HAP-1 (cell line): ENCODE measurements around the gene WWOX.

Source experiments
- DNase-seq, 2 experiments: peaks; one replicate each; pipeline ENCODE4 v3.0.0-alpha.2; 2016 to 2020; ENCODE audit warnings: low spot score in 2 of 2
- H3K27me3 ChIP-seq: fragments of 250-450 bp; sonication (Bioruptor Pico); 2 replicates; pipeline ENCODE4 v1.5.1; 2020; ENCODE audit warnings: low read depth, mild to moderate bottlenecking, moderate library complexity
- H3K36me3 ChIP-seq: fragments of 250-450 bp; sonication (Bioruptor Pico); replicated peaks from 2 replicates; pipeline ENCODE4 v1.5.1; 2020; ENCODE audit warnings: mild to moderate bottlenecking
- H3K4me1 ChIP-seq: fragments of 250-450 bp; sonication (Bioruptor Pico); 2 replicates; pipeline ENCODE4 v1.5.1; 2020; ENCODE audit warnings: mild to moderate bottlenecking
- H3K4me3 ChIP-seq: fragments of 250-450 bp; sonication (Bioruptor Pico); 2 replicates; pipeline ENCODE4 v1.5.1; 2020; ENCODE audit warnings: mild to moderate bottlenecking, moderate library complexity
- H3K9me3 ChIP-seq: fragments of 250-450 bp; sonication (Bioruptor Pico); 2 replicates; pipeline ENCODE4 v1.5.1; 2020; ENCODE audit warnings: mild to moderate bottlenecking, moderate library complexity
- in situ Hi-C: fragments of 300-500 bp; cut with MboI; formaldehyde crosslinking; loops from 3 replicates; pipeline ENCODE4 v1.14.3; 2020; ENCODE audit warnings: low sequenced_read_pairs, inconsistent platforms, mixed read lengths

Gene WWOX

GRCh38 chr16:78609402-78610274 is 510.2 kb downstream of the WWOX start:
- Histone ChIP-seq H3K9me3 (no peaks in the 10 kb centered on the region), H3K4me3 (no peak overlapping the region), H3K4me1 (no peaks in the 10 kb centered on the region), H3K27me3 (no peaks in the 10 kb centered on the region), H3K36me3 (no peaks in the 10 kb centered on the region)
- DNase-seq: no peak
- in situ Hi-C loops: no loop called here

- Histone ChIP-seq H3K4me3 (no peak overlapping the region), H3K36me3 (no peaks in the 10 kb centered on the region), H3K27me3 (no peaks in the 10 kb centered on the region), H3K9me3 (no peaks in the 10 kb centered on the region), H3K4me1 (no peaks in the 10 kb centered on the region)
- in situ Hi-C loops: no loop called here
- no peak for DNase-seq
These were observed 511.9 kb downstream of the WWOX start for GRCh38 chr16:78611318-78611717.

- H3K27me3 ChIP-seq: no peaks in the 10 kb centered on the region
- no peak for DNase-seq
- H3K4me3 ChIP-seq: no peak overlapping the region
- no peaks in the 10 kb centered on the region for H3K4me1 ChIP-seq
- in situ Hi-C loops: no loop called here
- no peaks in the 10 kb centered on the region for H3K36me3 ChIP-seq
- no peaks in the 10 kb centered on the region for H3K9me3 ChIP-seq
These were observed 520.4 kb downstream of the WWOX start for GRCh38 chr16:78619811-78620210.

DNA sequence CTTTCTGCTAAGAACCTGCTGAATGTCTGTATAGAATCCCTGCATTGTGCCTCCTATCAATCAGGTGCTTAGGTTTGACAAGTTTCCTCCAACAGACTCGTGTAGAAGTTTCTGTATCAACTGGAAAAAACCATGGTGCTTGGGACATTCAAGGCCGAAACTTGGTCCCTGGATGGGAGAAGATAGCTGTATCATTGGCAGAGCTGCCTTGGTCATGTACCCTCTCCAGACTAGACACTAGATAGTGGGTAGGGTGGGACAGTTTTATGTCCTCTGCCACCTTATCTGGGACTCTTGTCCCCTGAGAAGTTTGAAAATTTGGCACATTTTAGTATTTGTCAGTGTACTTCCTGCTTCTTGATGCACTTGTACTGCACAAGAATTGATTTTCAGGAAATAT is 520.8 kb downstream of the WWOX start:
- Histone ChIP-seq H3K4me1 (no peaks in the 10 kb centered on the region), H3K4me3 (no peak overlapping the region), H3K9me3 (no peaks in the 10 kb centered on the region), H3K36me3 (no peaks in the 10 kb centered on the region), H3K27me3 (no peaks in the 10 kb centered on the region)
- no peak for DNase-seq
- in situ Hi-C loops: no loop called here

GRCh38 chr16:78623796-78624195 is 524.3 kb downstream of the WWOX start:
- no peaks in the 10 kb centered on the region for H3K9me3 ChIP-seq
- H3K4me1 ChIP-seq: no peaks in the 10 kb centered on the region
- in situ Hi-C loops: no loop called here
- no peak for DNase-seq
- H3K27me3 ChIP-seq: no peaks in the 10 kb centered on the region
- no peaks in the 10 kb centered on the region for H3K36me3 ChIP-seq
- no peak overlapping the region for H3K4me3 ChIP-seq

DNA sequence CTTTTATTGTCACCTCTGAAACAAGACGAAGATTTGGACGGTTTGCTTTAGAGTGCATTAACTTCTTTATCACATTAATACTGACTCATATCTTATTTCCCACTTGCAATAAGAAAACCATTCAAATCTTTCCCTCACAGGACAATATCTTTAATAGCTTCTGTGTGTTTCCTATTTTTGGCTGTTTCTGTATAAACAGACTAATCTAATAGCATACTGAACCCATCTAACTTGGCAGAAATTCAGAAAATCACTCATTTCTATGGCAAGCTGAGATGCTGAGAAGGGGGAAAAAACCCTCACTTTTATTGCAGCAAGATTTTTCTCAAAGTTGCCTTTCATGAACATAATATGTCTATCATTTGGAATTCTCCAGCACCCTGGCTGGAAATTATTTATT is 524.9 kb downstream of the WWOX start:
- in situ Hi-C loops: no loop called here
- no peak for DNase-seq
- Histone ChIP-seq H3K9me3 (no peaks in the 10 kb centered on the region), H3K36me3 (no peaks in the 10 kb centered on the region), H3K4me1 (no peaks in the 10 kb centered on the region), H3K27me3 (no peaks in the 10 kb centered on the region), H3K4me3 (no peak overlapping the region)

- no peak for DNase-seq
- no peaks in the 10 kb centered on the region for H3K27me3 ChIP-seq
- H3K36me3 ChIP-seq: no peaks in the 10 kb centered on the region
- H3K4me3 ChIP-seq: no peak overlapping the region
- no peaks in the 10 kb centered on the region for H3K4me1 ChIP-seq
- in situ Hi-C loops: no loop called here
- H3K9me3 ChIP-seq: no peaks in the 10 kb centered on the region
These were observed 529.1 kb downstream of the WWOX start for GRCh38 chr16:78628461-78629045.

DNA sequence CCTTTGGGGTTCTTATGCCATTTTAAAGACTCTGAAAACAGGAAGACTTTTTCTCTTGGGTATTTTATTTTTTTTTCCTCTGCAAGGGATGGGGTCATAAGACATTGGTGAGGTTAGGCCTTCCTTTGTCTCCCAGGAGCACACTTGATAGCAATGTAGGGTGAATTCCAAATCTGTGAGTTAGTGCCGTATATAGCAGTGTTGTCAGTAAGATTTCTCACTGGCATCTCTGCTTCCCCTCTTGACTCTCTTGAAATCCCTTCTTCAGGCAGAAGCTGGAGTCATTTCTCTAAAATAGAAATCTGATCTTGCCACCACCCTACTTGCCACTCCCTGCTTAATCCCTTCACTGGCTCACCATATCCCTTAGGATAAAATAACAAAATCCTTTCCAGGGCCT is 529.7 kb downstream of the WWOX start:
- H3K4me1 ChIP-seq: no peaks in the 10 kb centered on the region

GRCh38 chr16:78630102-78630501 is 530.6 kb downstream of the WWOX start:
- Histone ChIP-seq H3K36me3 (no peaks in the 10 kb centered on the region), H3K27me3 (no peaks in the 10 kb centered on the region), H3K9me3 (no peaks in the 10 kb centered on the region), H3K4me3 (no peak overlapping the region), H3K4me1 (no peaks in the 10 kb centered on the region)
- in situ Hi-C loops: no loop called here
- no peak for DNase-seq

More for the DNA sequence above, 529.7 kb downstream of the WWOX start:
- H3K4me3 ChIP-seq: no peak overlapping the region
- no peaks in the 10 kb centered on the region for H3K36me3 ChIP-seq
- no peaks in the 10 kb centered on the region for H3K9me3 ChIP-seq
- in situ Hi-C loops: no loop called here
- H3K27me3 ChIP-seq: no peaks in the 10 kb centered on the region
- DNase-seq: no peak

GRCh38 chr16:78633551-78633950 is 534.1 kb downstream of the WWOX start:
- in situ Hi-C loops: no loop called here
- Histone ChIP-seq H3K4me1 (no peaks in the 10 kb centered on the region), H3K4me3 (no peak overlapping the region), H3K27me3 (no peaks in the 10 kb centered on the region), H3K9me3 (no peaks in the 10 kb centered on the region), H3K36me3 (no peaks in the 10 kb centered on the region)
- no peak for DNase-seq

GRCh38 chr16:78635807-78636206 is 536.4 kb downstream of the WWOX start:
- Histone ChIP-seq H3K4me3 (no peak overlapping the region), H3K36me3 (no peaks in the 10 kb centered on the region), H3K27me3 (no peaks in the 10 kb centered on the region), H3K9me3 (no peaks in the 10 kb centered on the region), H3K4me1 (no peaks in the 10 kb centered on the region)
- in situ Hi-C loops: no loop called here
- no peak for DNase-seq

DNA sequence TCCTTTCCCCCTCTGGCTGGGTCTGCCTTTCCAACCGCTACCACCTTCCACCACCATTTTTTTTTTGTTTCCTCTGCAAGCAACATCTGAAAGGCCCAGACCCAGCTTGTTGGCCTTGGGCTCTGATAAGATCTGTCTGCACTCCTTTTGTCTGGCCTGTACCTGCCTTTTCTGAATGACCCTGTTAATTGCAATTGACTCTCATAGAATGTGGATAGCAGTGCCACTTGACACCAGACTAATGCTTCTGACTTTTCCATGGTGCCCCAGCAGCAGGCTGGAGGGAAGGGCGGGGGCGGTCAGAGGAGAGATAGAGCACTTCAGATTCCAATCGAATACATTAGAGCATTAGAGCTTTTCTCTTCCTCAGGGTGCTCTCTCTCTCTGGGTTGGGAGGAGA is 538.9 kb downstream of the WWOX start:
- Histone ChIP-seq H3K9me3 (no peaks in the 10 kb centered on the region), H3K4me3 (no peak overlapping the region), H3K36me3 (no peaks in the 10 kb centered on the region), H3K27me3 (no peaks in the 10 kb centered on the region), H3K4me1 (no peaks in the 10 kb centered on the region)
- in situ Hi-C loops: no loop called here
- no peak for DNase-seq

- H3K36me3 ChIP-seq: no peaks in the 10 kb centered on the region
- no peaks in the 10 kb centered on the region for H3K27me3 ChIP-seq
- no peaks in the 10 kb centered on the region for H3K4me1 ChIP-seq
- no peaks in the 10 kb centered on the region for H3K9me3 ChIP-seq
- in situ Hi-C loops: no loop called here
- no peak for DNase-seq
- no peak overlapping the region for H3K4me3 ChIP-seq
These were observed 540.3 kb downstream of the WWOX start for GRCh38 chr16:78639775-78640174.

GRCh38 chr16:78640886-78641285 is 541.4 kb downstream of the WWOX start:
- Histone ChIP-seq H3K4me3 (no peak overlapping the region), H3K9me3 (no peaks in the 10 kb centered on the region), H3K4me1 (no peaks in the 10 kb centered on the region), H3K27me3 (no peaks in the 10 kb centered on the region), H3K36me3 (no peaks in the 10 kb centered on the region)
- DNase-seq: no peak
- in situ Hi-C loops: no loop called here
